ENCODE measurements around the gene MLANA.

DNA sequence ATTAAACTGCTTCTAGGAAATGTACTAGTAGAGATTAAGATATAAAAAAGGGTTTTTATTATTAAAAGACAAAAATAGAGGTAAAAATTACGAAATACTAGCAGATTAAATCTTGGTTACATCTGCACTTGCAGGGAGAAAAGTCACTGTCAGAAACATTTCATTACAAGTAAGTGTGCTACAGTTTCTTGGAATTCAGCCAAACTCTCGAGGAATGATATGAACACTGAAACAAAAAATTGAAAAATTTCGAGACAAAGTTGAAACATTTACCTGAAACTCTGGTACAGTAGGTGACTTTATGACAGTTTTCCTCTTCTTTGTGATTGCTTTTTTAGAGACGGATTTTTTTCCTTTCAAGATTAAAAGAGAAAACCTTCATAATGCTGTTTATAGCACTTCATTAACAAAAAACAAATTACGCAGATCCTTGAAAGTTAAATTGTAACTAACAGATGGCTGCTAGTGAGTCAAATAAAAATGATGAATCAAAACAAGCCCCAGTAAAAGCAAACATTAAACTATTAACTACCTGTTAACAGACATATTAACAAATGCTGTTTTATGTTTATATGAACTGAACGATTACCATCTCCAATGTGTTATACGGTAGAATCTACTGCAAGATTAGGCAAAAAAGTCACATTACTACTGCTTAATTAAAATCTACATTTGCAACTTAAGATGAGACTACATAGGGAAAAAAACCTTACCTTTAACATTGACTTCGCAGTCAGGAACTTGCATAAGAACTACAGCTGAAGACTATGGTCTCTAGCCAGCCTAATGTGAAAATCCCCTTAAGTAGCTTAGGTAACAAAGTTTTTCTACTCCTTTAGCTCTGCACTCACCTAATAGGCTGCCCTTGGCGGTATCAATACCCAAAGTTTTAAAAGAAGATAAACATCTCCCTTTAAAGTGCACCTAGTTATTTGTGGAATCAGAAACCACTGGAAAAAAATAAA, 63.3 kb downstream of the MLANA start:
- TF ChIP-seq, protein P1, sequence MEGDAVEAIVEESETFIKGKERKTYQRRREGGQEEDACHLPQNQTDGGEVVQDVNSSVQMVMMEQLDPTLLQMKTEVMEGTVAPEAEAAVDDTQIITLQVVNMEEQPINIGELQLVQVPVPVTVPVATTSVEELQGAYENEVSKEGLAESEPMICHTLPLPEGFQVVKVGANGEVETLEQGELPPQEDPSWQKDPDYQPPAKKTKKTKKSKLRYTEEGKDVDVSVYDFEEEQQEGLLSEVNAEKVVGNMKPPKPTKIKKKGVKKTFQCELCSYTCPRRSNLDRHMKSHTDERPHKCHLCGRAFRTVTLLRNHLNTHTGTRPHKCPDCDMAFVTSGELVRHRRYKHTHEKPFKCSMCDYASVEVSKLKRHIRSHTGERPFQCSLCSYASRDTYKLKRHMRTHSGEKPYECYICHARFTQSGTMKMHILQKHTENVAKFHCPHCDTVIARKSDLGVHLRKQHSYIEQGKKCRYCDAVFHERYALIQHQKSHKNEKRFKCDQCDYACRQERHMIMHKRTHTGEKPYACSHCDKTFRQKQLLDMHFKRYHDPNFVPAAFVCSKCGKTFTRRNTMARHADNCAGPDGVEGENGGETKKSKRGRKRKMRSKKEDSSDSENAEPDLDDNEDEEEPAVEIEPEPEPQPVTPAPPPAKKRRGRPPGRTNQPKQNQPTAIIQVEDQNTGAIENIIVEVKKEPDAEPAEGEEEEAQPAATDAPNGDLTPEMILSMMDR (IDR thresholded peaks at IDR 0.05), result no peak
- no peak for TF ChIP-seq POLR2A (IDR thresholded peaks at IDR 0.05)

All from body of pancreas (tissue), 4 donors.